Activated naive CD8-positive, alpha-beta T cell treated with anti-CD3 and anti-CD28 coated beads, Interleukin-2, amount 10 ng/mL, durations not matched to agents 7 days and 5 days (primary cell): ENCODE results near the gene APRT. TPM values are rescaled to one million over a fixed set of nuclear protein-coding genes. Genes with fewer than 3 reads are reported as not detected.

ENCODE experiments used
- ATAC-seq: fragments of 150-1000 bp; cut with Tn5 transposase; one replicate; pipeline ENCODE4 v1.10.0; 2021; ENCODE audit warnings: low read depth, moderate library complexity
- POLR2A ChIA-PET: fragments of 350-600 bp; sonication (Branson Sonifier 250); formaldehyde crosslinking; loops from one replicate; lab custom pipeline; 2021; ENCODE audit warnings: antibody characterized with exemption; lab: Charles Lee
- DNase-seq: peaks from one replicate; pipeline ENCODE4 v3.0.0; 2021
- H3K27ac Mint-ChIP-seq: one replicate; pipeline ENCODE4 v1.8.0; 2022; ENCODE audit warnings: mild to moderate bottlenecking, mixed read lengths
- H3K27me3 Mint-ChIP-seq: one replicate; pipeline ENCODE4 v1.8.0; 2022; ENCODE audit warnings: mild to moderate bottlenecking, moderate library complexity, mixed read lengths
- H3K36me3 Mint-ChIP-seq: one replicate; pipeline ENCODE4 v1.8.0; 2021; ENCODE audit warnings: mild to moderate bottlenecking, mixed read lengths
- H3K4me1 Mint-ChIP-seq: one replicate; pipeline ENCODE4 v1.8.0; 2021; ENCODE audit warnings: mixed read lengths
- H3K4me3 Mint-ChIP-seq: one replicate; pipeline ENCODE4 v1.8.0; 2022; ENCODE audit warnings: mild to moderate bottlenecking, moderate library complexity, mixed read lengths
- H3K9me3 Mint-ChIP-seq: one replicate; pipeline ENCODE4 v1.8.0; 2021; ENCODE audit warnings: mixed read lengths
- total RNA-seq, 2 experiments: library from RNA; stranded (reverse); gene quantifications; one replicate each; pipeline ENCODE4 v1.2.3, GENCODE V29; 2021

The APRT gene
- total RNA-seq, 2 experiments from 2014 or later, result 124 to 139 TPM

GRCh38 chr16:88805887-88806393, 5.8 kb downstream of the APRT start:
- POLR2A ChIA-PET, result interaction anchor here (0.6 to 1.5 kb wide), 3 partner anchors 22 to 106 kb away, joined by 3 to 5 read pairs (median 3); partner anchors contain the start of gene PIEZO1
- no peaks in the 10 kb centered on the region for H3K9me3 Mint-ChIP-seq
- H3K4me3 Mint-ChIP-seq, result no peak overlapping the region
- DNase-seq, result no peak
- H3K27me3 Mint-ChIP-seq, result no peaks in the 10 kb centered on the region
- no peak for ATAC-seq
- H3K27ac Mint-ChIP-seq, result no peak overlapping the region
- peaks cover 15% of the 10 kb centered on the region for H3K4me1 Mint-ChIP-seq
- H3K36me3 Mint-ChIP-seq, result peaks cover 14% of the 10 kb centered on the region

GRCh38 chr16:88805340-88805715, 6.4 kb downstream of the APRT start:
- ATAC-seq, result no peak
- Mint-ChIP-seq H3K36me3 (peaks cover 14% of the 10 kb centered on the region), H3K27ac (no peak overlapping the region), H3K9me3 (no peaks in the 10 kb centered on the region), H3K4me1 (peaks cover 20% of the 10 kb centered on the region), H3K27me3 (no peaks in the 10 kb centered on the region), H3K4me3 (no peak overlapping the region)
- POLR2A ChIA-PET, result interaction anchor here (1.1 to 1.5 kb wide), 2 partner anchors 21 to 102 kb away, joined by 3 to 5 read pairs; partner anchors contain the start of gene PIEZO1
- DNase-seq, result no peak

GRCh38 chr16:88804552-88805339, 7.0 kb downstream of the APRT start:
- H3K9me3 Mint-ChIP-seq, result no peaks in the 10 kb centered on the region
- peak; percentile 67 for DNase-seq
- peak overlapping the region; percentile 80 for H3K27ac Mint-ChIP-seq
- H3K36me3 Mint-ChIP-seq, result peaks cover 12% of the 10 kb centered on the region
- ATAC-seq, result peak; percentile 9
- H3K27me3 Mint-ChIP-seq, result no peaks in the 10 kb centered on the region
- H3K4me3 Mint-ChIP-seq, result peak overlapping the region; percentile 90
- POLR2A ChIA-PET, result interaction anchor here (0.9 to 2.4 kb wide), 3 partner anchors 23 to 101 kb away, joined by 3 to 13 read pairs (median 3); no protein-coding TSS in a partner anchor
- H3K4me1 Mint-ChIP-seq, result peaks cover 21% of the 10 kb centered on the region

- POLR2A ChIA-PET, result interaction anchor here (0.9 to 2.4 kb wide), 5 partner anchors 8 to 100 kb away, joined by 3 to 13 read pairs (median 7); partner anchors contain the start of gene APRT
- ATAC-seq, result no peak
- Mint-ChIP-seq H3K4me1 (peaks cover 21% of the 10 kb centered on the region), H3K4me3 (peak overlapping the region; percentile 90), H3K27me3 (no peaks in the 10 kb centered on the region), H3K27ac (peak overlapping the region; percentile 80), H3K9me3 (no peaks in the 10 kb centered on the region), H3K36me3 (peaks cover 12% of the 10 kb centered on the region)
- DNase-seq, result no peak
Observed at GRCh38 chr16:88804173-88804551, 7.6 kb downstream of the APRT start.

- peak within 1 kb of the TSS; percentile 90 for H3K4me3 Mint-ChIP-seq
- POLR2A ChIA-PET, result interaction anchor here (0.6 to 2.4 kb wide), 8 partner anchors 9 to 512 kb away, joined by 3 to 13 read pairs (median 6); partner anchors contain the start of genes APRT and RNF166
- no peaks in the 10 kb centered on the region for H3K9me3 Mint-ChIP-seq
- ATAC-seq, result peak; percentile 45
- no peaks in the 10 kb centered on the region for H3K27me3 Mint-ChIP-seq
- peak; percentile 97 for DNase-seq
- H3K36me3 Mint-ChIP-seq, result peaks cover 10% of the 10 kb centered on the region
- peak within 1 kb of the TSS; percentile 89 for H3K27ac Mint-ChIP-seq
- peaks cover 23% of the 10 kb centered on the region for H3K4me1 Mint-ChIP-seq
Observed at GRCh38 chr16:88803264-88803987, 8.3 kb downstream of the APRT start, which contains the start of gene CDT1. CDT1 (plus strand) TSS chr16:88803789; CDS start chr16:88803832, 43 bp downstream.

- no peak for ATAC-seq
- no peaks in the 10 kb centered on the region for H3K27me3 Mint-ChIP-seq
- peak overlapping the region; percentile 22 for H3K4me3 Mint-ChIP-seq
- no peaks in the 10 kb centered on the region for H3K9me3 Mint-ChIP-seq
- POLR2A ChIA-PET, result interaction anchor here (0.8 to 2.8 kb wide), 6 partner anchors 15 to 345 kb away, joined by 3 to 8 read pairs (median 4); partner anchors contain the start of gene PIEZO1
- peaks cover 23% of the 10 kb centered on the region for H3K4me1 Mint-ChIP-seq
- peak overlapping the region; percentile 65 for H3K27ac Mint-ChIP-seq
- peaks cover 3% of the 10 kb centered on the region for H3K36me3 Mint-ChIP-seq
- DNase-seq, result no peak
Observed at GRCh38 chr16:88800277-88800592, 11.5 kb downstream of the APRT start.

DNA sequence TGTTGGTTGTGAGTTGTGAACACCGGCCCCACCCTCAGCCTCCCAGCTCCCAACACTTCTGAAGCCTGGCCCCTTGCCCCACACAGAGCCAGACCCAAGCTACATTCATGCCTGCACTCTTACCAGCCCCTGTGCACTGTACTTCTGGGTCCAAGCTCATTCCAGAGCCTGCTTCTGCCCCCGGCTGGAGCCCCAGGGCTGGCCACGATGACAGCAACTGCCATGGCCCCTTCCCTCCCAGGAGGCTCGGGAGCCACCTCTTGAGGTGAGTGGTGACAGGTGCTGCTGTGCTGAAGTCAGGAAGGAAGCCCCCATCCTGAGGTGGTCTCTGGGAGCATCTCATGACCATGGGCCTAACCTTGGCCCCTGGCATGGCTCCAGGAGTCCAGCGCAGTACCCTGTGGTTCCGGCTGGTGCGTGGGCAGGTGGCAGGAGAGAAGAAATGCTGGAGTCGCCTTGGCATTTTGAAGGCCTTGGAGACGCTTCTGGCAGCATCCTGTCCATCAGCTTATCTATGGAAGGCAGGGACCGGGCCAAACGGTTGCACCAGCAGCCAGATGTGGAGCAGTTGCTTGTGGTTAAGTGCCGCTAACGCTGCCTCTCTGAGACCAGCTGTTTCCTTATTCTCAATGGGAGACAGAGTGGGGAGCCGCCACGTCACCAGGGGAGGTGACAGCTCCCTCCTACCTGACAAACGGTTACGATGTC, 12.0 kb downstream of the APRT start:
- peak overlapping the region; percentile 65 for H3K27ac Mint-ChIP-seq
- POLR2A ChIA-PET, result interaction anchor here (0.8 to 2.8 kb wide), 6 partner anchors 15 to 344 kb away, joined by 3 to 8 read pairs (median 4); partner anchors contain the start of gene PIEZO1
- H3K27me3 Mint-ChIP-seq, result no peaks in the 10 kb centered on the region
- H3K9me3 Mint-ChIP-seq, result no peaks in the 10 kb centered on the region
- H3K4me1 Mint-ChIP-seq, result peaks cover 28% of the 10 kb centered on the region
- ATAC-seq (peak; percentile 26), DNase-seq (peak; percentile 55)
- peaks cover 3% of the 10 kb centered on the region for H3K36me3 Mint-ChIP-seq
- peak overlapping the region; percentile 22 for H3K4me3 Mint-ChIP-seq

DNA sequence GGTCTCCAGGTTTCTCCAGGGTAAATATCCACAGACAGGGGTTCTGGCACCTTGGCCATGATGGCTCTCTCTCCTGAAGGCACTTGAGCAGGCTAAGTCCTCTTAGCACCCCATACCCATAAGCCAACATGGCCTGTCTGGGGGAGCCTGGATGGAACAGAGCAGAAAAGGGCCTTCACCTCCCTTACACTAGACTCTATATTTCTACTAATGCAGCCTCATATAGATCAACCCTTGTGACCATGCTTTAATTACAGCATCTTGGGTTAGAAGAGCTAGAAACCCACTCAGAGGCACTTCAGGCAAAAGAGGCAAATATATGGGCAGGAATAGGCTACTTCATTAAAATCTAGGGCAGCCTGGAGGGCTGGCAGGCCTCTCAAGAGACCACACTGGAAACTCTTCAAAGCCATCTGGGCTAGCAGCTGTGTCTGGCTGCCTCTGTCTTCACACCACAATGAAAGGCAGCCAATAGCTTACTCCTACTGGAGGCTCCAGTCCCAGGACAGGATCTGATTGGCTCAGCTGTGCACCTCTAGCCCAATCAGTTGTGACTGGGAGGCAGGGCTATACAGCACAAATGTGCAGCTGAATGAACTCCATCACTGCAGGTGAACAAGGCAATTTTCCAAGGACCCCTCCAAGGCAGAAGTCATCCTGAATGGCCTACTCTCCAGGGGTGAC, 12.8 kb downstream of the APRT start:
- H3K4me1 Mint-ChIP-seq, result peaks cover 31% of the 10 kb centered on the region
- ATAC-seq, result no peak

DNA sequence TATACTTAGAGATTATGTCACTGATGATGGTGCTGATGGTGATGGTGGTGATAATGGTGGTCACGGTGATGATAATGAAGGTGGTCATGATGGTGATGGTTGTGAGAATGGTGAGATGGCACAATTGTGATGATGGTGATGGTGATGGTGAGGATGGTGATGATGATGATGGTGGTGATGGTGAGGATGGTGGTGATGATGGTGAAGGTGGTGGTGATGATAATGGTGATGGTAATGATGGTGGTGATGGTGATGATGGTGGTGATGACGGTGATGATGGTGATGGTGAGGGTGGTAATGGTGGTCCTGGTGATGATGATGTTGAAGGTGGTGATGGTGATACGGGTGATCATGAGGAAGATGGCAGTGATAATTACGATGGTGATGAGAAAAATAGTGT, 13.7 kb downstream of the APRT start:
- ATAC-seq (no peak), DNase-seq (no peak)
- Mint-ChIP-seq H3K4me3 (no peak overlapping the region), H3K27me3 (no peaks in the 10 kb centered on the region), H3K36me3 (peaks cover 1% of the 10 kb centered on the region), H3K27ac (no peak overlapping the region), H3K4me1 (peaks cover 37% of the 10 kb centered on the region), H3K9me3 (no peaks in the 10 kb centered on the region)
- POLR2A ChIA-PET, result interaction anchor here (0.6 kb wide), 1 partner anchor 442 kb away, joined by 3 read pairs; no protein-coding TSS in a partner anchor

More for the DNA sequence above, 12.8 kb downstream of the APRT start:
- peaks cover 1% of the 10 kb centered on the region for H3K36me3 Mint-ChIP-seq
- no peaks in the 10 kb centered on the region for H3K27me3 Mint-ChIP-seq
- no peaks in the 10 kb centered on the region for H3K9me3 Mint-ChIP-seq
- H3K4me3 Mint-ChIP-seq, result no peak overlapping the region
- POLR2A ChIA-PET, result interaction anchor here (1.1 to 2.8 kb wide), 4 partner anchors 14 to 343 kb away, joined by 3 to 8 read pairs (median 4); partner anchors contain the start of gene PIEZO1
- no peak for DNase-seq
- H3K27ac Mint-ChIP-seq, result no peak overlapping the region

DNA sequence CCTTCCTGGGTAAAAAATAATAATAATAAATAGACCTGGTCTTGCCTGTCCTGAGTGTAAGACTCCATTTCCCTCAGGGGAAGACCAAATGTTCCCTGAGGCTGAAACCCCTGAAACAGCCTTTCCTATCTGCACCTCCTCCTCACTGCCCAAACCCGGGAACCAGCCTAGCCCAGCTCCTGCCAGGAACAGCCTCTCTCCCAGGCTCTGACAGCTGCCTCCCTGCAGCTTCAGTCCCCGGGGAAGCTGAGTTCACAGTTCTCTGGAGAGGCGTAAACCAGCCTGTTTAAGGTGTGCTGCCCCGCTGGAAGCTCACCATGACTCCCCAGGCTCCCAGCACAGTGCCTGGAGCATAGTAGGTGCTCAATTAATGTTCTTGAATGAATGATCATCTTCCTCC, 15.4 kb downstream of the APRT start:
- peaks cover 1% of the 10 kb centered on the region for H3K36me3 Mint-ChIP-seq
- no peaks in the 10 kb centered on the region for H3K9me3 Mint-ChIP-seq
- DNase-seq, result no peak
- no peaks in the 10 kb centered on the region for H3K27me3 Mint-ChIP-seq
- POLR2A ChIA-PET, result interaction anchor here (0.6 to 1.3 kb wide), 5 partner anchors 17 to 134 kb away, joined by 3 to 6 read pairs (median 3); partner anchors contain the start of genes GALNS, MVD and TRAPPC2L
- no peak overlapping the region for H3K4me3 Mint-ChIP-seq
- no peak overlapping the region for H3K27ac Mint-ChIP-seq
- ATAC-seq, result no peak
- H3K4me1 Mint-ChIP-seq, result peaks cover 45% of the 10 kb centered on the region

DNA sequence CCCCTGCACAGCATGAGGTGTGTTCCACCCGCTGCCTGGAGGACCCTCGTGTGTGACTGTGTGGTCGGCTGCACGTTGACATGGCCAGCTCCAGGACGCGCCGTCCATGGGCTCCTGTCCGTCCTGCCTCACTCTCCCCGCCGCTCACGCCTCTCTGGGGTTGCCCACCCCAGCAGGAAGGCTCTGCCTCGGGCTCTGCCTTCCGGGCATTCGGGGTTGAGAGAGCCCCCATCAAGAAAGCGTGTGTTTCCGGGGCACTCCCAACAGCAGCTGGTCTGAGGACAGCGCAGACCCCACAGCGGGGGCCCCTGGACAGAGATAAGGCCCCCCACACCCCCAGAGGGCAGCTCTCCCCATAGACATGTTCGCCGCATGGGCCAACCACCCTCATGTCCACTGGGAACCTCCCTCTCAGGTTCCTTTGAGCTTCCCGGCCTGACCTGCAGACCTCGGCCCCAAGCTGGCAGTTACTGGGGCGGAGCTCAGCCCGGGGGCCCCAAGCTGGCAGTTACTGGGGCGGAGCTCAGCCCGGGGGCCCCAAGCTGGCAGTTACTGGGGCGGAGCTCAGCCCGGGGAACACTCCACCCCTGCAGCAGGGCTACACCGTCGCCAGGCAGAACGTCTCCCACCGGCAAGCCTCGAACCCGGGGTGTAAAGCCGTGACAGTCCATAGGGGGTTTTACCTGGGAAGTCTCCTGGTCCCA, 18.3 kb downstream of the APRT start:
- Mint-ChIP-seq H3K36me3 (no peaks in the 10 kb centered on the region), H3K27ac (peak overlapping the region; percentile 74), H3K27me3 (no peaks in the 10 kb centered on the region), H3K4me1 (peaks cover 39% of the 10 kb centered on the region), H3K4me3 (peak overlapping the region; percentile 51), H3K9me3 (no peaks in the 10 kb centered on the region)
- DNase-seq, result no peak
- peak; percentile 28 for ATAC-seq
- POLR2A ChIA-PET, result interaction anchor here (1.0 to 3.4 kb wide), 4 partner anchors 9 to 112 kb away, joined by 5 to 14 read pairs (median 6); partner anchors contain the start of gene PIEZO1
